ENCODE measurements around the gene NPAS3. TPM values are rescaled to one million over a fixed set of nuclear protein-coding genes. Genes with fewer than 3 reads are reported as not detected.
A peak's percentile ranks its signal among the peaks of the same experiment; 100 is the strongest.

The NPAS3 gene
- total RNA-seq, 1 donor: 0.36 TPM

DNA sequence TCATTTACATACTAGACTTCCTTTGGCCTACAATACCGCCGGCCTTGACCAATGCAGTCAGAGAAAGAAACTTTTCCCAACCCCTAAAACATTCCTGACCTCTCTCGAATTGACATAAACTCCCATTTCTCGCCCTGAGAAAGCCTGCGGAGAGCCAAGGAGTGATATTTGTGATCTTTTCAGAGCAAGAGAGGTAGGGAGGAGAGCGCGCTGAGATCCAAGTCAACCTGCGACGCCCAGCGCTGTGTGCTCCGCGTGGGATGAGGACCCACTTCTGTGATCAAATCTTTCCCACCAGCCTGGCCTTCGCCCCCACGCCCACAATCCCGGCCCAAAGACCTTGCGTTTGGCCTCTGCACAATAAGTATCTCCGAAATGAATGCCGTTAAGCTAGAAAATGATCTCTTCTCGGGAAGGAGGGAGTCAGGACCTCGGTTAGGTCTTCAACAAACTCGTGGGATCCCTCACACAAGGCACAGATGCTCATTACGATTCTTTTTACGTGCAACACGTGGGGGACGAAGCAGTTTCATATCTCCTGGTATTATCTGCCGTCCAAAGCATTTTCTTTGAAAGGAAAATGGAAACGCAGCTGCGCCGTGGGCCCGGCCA, 6.3 kb upstream of the NPAS3 start:
- no peak for TF ChIP-seq CTCF (IDR thresholded peaks at IDR 0.05; ENCODE audit: insufficient read depth, low read length)
- H3K4me3 ChIP-seq (ENCODE audit: low read depth, low read length): no peak overlapping the region
- no peak for DNase-seq (ENCODE audit: low read depth)

- TF ChIP-seq CTCF (IDR thresholded peaks at IDR 0.05; ENCODE audit: insufficient read depth, low read length): no peak
- H3K4me3 ChIP-seq (ENCODE audit: low read depth, low read length): no peak overlapping the region
- DNase-seq (ENCODE audit: low read depth): no peak
Observed at GRCh38 chr14:32932914-32933628, 5.6 kb upstream of the NPAS3 start.

GRCh38 chr14:32933629-32934072, 5.0 kb upstream of the NPAS3 start:
- peak; percentile 5 for TF ChIP-seq CTCF (IDR thresholded peaks at IDR 0.05; ENCODE audit: insufficient read depth, low read length)
- H3K4me3 ChIP-seq (ENCODE audit: low read depth, low read length): peak overlapping the region; percentile 33
- DNase-seq (ENCODE audit: low read depth): peak; percentile 24

- TF ChIP-seq CTCF (IDR thresholded peaks at IDR 0.05; ENCODE audit: insufficient read depth, low read length): no peak
- H3K4me3 ChIP-seq (ENCODE audit: low read depth, low read length): peak overlapping the region; percentile 33
- peak; percentile 15 for DNase-seq (ENCODE audit: low read depth)
Observed at GRCh38 chr14:32934073-32934880, 4.4 kb upstream of the NPAS3 start.

DNA sequence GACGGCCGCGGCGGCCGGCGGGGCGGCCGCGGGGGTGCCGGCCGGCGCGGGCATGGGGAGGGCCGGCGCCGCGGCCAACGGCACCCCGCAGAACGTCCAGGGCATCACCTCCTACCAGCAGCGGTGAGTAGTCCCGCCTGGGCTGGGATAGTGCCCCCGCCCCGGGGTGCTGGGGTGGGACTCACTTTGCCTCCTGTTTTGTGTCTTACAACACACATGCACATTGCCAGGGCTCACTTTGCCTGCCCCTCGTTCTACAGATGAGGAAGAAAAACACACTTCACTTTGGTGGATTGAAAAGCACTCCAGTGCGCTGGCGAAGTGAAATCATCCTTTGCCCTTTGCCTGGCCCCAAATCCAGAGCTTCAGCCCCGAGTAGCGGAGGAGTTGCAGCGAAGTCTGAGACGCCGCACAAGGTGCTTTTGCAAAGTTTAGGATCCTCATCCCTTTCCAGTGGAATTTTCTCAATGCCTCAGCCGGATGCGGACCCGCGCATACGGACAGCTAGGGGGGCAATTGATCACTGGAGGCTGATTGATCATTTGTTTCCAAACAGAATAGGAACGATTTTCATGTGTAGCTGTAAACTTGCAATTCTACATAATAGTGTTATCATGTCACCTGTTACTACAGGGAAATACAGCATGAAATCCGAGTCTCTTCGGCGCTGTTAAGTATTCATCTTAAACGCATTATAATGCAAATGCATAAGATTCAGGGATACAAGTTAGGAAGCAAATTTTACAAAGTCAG, 3.6 kb upstream of the NPAS3 start:
- DNase-seq (ENCODE audit: low read depth): no peak
- H3K4me3 ChIP-seq (ENCODE audit: low read depth, low read length): peak overlapping the region; percentile 40
- no peak for TF ChIP-seq CTCF (IDR thresholded peaks at IDR 0.05; ENCODE audit: insufficient read depth, low read length)
